Activated CD4-positive, alpha-beta memory T cell treated with anti-CD3 and anti-CD28 coated beads for 36 hours (primary cell): ENCODE results near the gene PAX5. TPM values are rescaled to one million over a fixed set of nuclear protein-coding genes. Genes with fewer than 3 reads are reported as not detected.
A peak's percentile ranks its signal among the peaks of the same experiment; 100 is the strongest.

Experiments used
- CTCF ChIA-PET: fragments of 350-600 bp; sonication (Branson Sonifier 250); formaldehyde crosslinking; loops from one replicate; lab custom pipeline; 2021; ENCODE audit warnings: antibody characterized with exemption, inconsistent platforms; lab: Charles Lee
- POLR2A ChIA-PET: fragments of 350-600 bp; sonication (Branson Sonifier 250); formaldehyde crosslinking; loops from one replicate; lab custom pipeline; 2021; ENCODE audit warnings: antibody characterized with exemption; lab: Charles Lee
- DNase-seq: peaks from one replicate; pipeline ENCODE4 v3.0.0-alpha.2; 2020
- H3K27ac Mint-ChIP-seq: one replicate; pipeline ENCODE4 v1.8.0; 2021; ENCODE audit warnings: mixed read lengths
- H3K27me3 Mint-ChIP-seq: one replicate; pipeline ENCODE4 v1.8.0; 2021; ENCODE audit warnings: mixed read lengths
- H3K36me3 Mint-ChIP-seq: one replicate; pipeline ENCODE4 v1.8.0; 2021; ENCODE audit warnings: mixed read lengths
- H3K4me1 Mint-ChIP-seq: one replicate; pipeline ENCODE4 v1.8.0; 2021; ENCODE audit warnings: low read depth, mixed read lengths
- H3K4me3 Mint-ChIP-seq: one replicate; pipeline ENCODE4 v1.8.0; 2021; ENCODE audit warnings: mild to moderate bottlenecking, mixed read lengths
- H3K9me3 Mint-ChIP-seq: one replicate; pipeline ENCODE4 v1.8.0; 2021; ENCODE audit warnings: mixed read lengths
- intact Hi-C: fragments of 100-400 bp; cut with micrococcal nuclease; formaldehyde crosslinking; loops from one replicate; pipeline ENCODE4 v1.15.1; 2023
- total RNA-seq, 2 experiments: library from RNA; stranded (reverse); gene quantifications; one replicate each; pipeline ENCODE4 v1.2.3, GENCODE V29; 2021

PAX5 gene
- total RNA-seq, 2 experiments from 2014 or later, result 0.12 to 0.15 TPM

DNA sequence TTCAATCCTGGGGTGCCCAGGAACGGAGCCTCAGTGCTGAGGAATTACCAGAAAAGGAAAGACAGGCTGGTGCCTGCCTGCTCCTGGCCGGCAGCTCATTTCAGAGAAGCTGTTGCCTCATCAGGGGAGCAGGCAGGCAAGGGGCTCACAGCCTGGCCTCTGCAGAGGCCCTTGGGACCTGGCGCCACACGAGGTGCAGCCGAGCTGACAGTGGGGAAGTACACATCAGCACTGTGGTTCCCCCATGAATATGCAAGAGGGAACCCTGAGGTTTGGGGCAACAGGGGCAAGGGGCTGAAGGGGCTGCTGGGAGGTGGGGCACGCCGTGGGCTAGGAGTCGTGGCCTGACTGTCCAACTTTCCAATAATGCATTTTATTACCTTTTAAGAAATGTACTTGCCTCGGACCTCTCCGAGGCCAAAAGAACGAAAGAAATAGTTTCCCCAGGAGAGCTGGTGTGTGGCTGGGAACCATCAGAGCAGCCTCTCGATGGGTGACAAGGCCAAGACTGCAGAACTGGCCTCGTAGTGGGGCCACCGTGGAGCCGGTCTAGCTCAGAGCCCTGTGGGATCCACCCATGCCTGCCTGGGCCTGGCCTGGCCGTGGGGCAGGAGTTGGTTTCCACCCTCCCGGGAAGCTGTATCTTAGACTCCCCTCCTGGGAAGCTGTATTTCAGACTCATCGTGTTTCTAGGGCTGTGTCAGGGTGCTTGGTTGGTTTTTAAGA, 198.6 kb downstream of the PAX5 start:
- Mint-ChIP-seq H3K27ac (no peak overlapping the region), H3K9me3 (no peaks in the 10 kb centered on the region), H3K27me3 (no peaks in the 10 kb centered on the region), H3K4me1 (no peaks in the 10 kb centered on the region), H3K4me3 (no peak overlapping the region), H3K36me3 (no peaks in the 10 kb centered on the region)
- ChIA-PET CTCF (interaction anchor here (1.7 kb wide), 1 partner anchor 37 kb away, joined by 8 read pairs; no protein-coding TSS in a partner anchor), POLR2A (no interaction called here)
- intact Hi-C loops, result no loop called here
- DNase-seq, result no peak

DNA sequence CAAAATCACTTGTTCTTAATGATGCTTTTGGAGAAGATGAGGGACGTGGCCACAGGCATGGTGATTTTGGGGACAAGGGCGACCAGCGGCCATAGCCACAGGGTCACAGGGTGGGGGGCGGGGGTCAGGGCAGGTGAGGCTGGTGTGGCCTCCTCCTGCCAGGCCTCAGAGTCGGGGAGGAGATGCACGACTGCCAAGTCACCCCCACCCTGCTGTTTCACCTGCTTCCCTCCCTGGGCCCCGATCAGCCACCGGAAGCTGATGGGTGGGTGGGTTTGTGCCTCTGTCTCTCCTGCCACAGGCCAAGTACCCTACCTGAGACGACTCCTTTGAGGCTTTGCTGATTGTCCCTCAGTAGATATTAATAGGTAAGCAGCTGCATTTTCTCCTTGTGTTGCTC, 199.3 kb downstream of the PAX5 start:
- H3K36me3 Mint-ChIP-seq, result no peaks in the 10 kb centered on the region
- H3K9me3 Mint-ChIP-seq, result no peaks in the 10 kb centered on the region
- no peak overlapping the region for H3K27ac Mint-ChIP-seq
- ChIA-PET CTCF (interaction anchor here (1.7 kb wide), 1 partner anchor 38 kb away, joined by 8 read pairs; no protein-coding TSS in a partner anchor), POLR2A (no interaction called here)
- H3K4me1 Mint-ChIP-seq, result no peaks in the 10 kb centered on the region
- H3K27me3 Mint-ChIP-seq, result no peaks in the 10 kb centered on the region
- DNase-seq, result no peak
- intact Hi-C loops, result no loop called here
- H3K4me3 Mint-ChIP-seq, result no peak overlapping the region

GRCh38 chr9:36833954-36834353, 200.1 kb downstream of the PAX5 start:
- POLR2A ChIA-PET, result no interaction called here
- Mint-ChIP-seq H3K27ac (no peak overlapping the region), H3K4me3 (no peak overlapping the region), H3K27me3 (no peaks in the 10 kb centered on the region), H3K4me1 (no peaks in the 10 kb centered on the region), H3K36me3 (no peaks in the 10 kb centered on the region), H3K9me3 (no peaks in the 10 kb centered on the region)
- no peak for DNase-seq
- intact Hi-C loops, result no loop called here
- CTCF ChIA-PET, result no interaction called here

GRCh38 chr9:36832164-36832795, 201.8 kb downstream of the PAX5 start:
- no peak for DNase-seq
- Mint-ChIP-seq H3K27me3 (peaks cover under 1% of the 10 kb centered on the region), H3K9me3 (no peaks in the 10 kb centered on the region), H3K36me3 (no peaks in the 10 kb centered on the region), H3K4me3 (no peak overlapping the region), H3K4me1 (no peaks in the 10 kb centered on the region), H3K27ac (no peak overlapping the region)
- intact Hi-C loops, result no loop called here
- POLR2A ChIA-PET, result no interaction called here
- CTCF ChIA-PET, result interaction anchor here (0.7 to 0.9 kb wide), 2 partner anchors 41 to 72 kb away, joined by 3 read pairs; no protein-coding TSS in a partner anchor

- DNase-seq, result no peak
- H3K27ac Mint-ChIP-seq, result no peak overlapping the region
- H3K36me3 Mint-ChIP-seq, result no peaks in the 10 kb centered on the region
- no peaks in the 10 kb centered on the region for H3K4me1 Mint-ChIP-seq
- ChIA-PET POLR2A (no interaction called here), CTCF (interaction anchor here (0.5 kb wide), 1 partner anchor 319 kb away, joined by 3 read pairs; no protein-coding TSS in a partner anchor)
- peaks cover 2% of the 10 kb centered on the region for H3K27me3 Mint-ChIP-seq
- intact Hi-C loops, result no loop called here
- no peak overlapping the region for H3K4me3 Mint-ChIP-seq
- H3K9me3 Mint-ChIP-seq, result no peaks in the 10 kb centered on the region
Measured at GRCh38 chr9:36831381-36832161, 202.5 kb downstream of the PAX5 start.

DNA sequence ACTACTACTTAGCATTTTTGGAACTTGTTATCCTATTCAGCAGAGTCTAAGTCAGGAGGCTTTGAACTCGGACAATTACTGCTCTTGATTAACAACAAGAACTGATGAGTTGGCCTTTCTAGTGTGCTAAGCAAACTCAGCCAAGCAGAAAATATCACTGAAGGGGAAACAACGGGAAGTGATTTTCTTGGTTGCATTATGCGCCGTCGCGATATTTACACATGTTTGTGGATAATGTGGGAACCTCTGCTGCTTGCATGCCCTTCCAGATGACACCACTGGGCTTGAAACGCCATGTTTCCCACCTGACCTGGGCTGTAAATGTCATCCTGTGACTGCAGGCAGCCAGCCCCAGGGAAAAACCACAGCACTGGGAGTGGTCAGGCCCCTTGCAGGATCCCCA, 205.5 kb downstream of the PAX5 start:
- H3K36me3 Mint-ChIP-seq, result no peaks in the 10 kb centered on the region
- ChIA-PET POLR2A (no interaction called here), CTCF (no interaction called here)
- H3K4me3 Mint-ChIP-seq, result no peak overlapping the region
- no peak for DNase-seq
- no peaks in the 10 kb centered on the region for H3K4me1 Mint-ChIP-seq
- intact Hi-C loops, result no loop called here
- H3K27me3 Mint-ChIP-seq, result peaks cover 4% of the 10 kb centered on the region
- no peaks in the 10 kb centered on the region for H3K9me3 Mint-ChIP-seq
- no peak overlapping the region for H3K27ac Mint-ChIP-seq

- CTCF ChIA-PET, result interaction anchor here (1.2 kb wide), 1 partner anchor 38 kb away, joined by 4 read pairs; no protein-coding TSS in a partner anchor
- intact Hi-C loops, result no loop called here
- H3K27me3 Mint-ChIP-seq, result peaks cover 4% of the 10 kb centered on the region
Measured at GRCh38 chr9:36827593-36827992, 206.5 kb downstream of the PAX5 start.

GRCh38 chr9:36826581-36826980, 207.5 kb downstream of the PAX5 start:
- no peaks in the 10 kb centered on the region for H3K4me1 Mint-ChIP-seq
- H3K27ac Mint-ChIP-seq, result no peak overlapping the region
- ChIA-PET POLR2A (no interaction called here), CTCF (interaction anchor here (1.2 kb wide), 1 partner anchor 37 kb away, joined by 4 read pairs; no protein-coding TSS in a partner anchor)
- peaks cover 5% of the 10 kb centered on the region for H3K27me3 Mint-ChIP-seq
- no peak overlapping the region for H3K4me3 Mint-ChIP-seq
- H3K36me3 Mint-ChIP-seq, result no peaks in the 10 kb centered on the region
- intact Hi-C loops, result no loop called here
- H3K9me3 Mint-ChIP-seq, result no peaks in the 10 kb centered on the region
- DNase-seq, result no peak

More at GRCh38 chr9:36827593-36827992, 206.5 kb downstream of the PAX5 start:
- no peaks in the 10 kb centered on the region for H3K9me3 Mint-ChIP-seq
- H3K4me3 Mint-ChIP-seq, result no peak overlapping the region
- no peak overlapping the region for H3K27ac Mint-ChIP-seq
- no peaks in the 10 kb centered on the region for H3K36me3 Mint-ChIP-seq
- DNase-seq, result no peak
- POLR2A ChIA-PET, result no interaction called here
- H3K4me1 Mint-ChIP-seq, result no peaks in the 10 kb centered on the region

GRCh38 chr9:36825179-36825578, 208.9 kb downstream of the PAX5 start:
- Mint-ChIP-seq H3K36me3 (no peaks in the 10 kb centered on the region), H3K4me3 (no peak overlapping the region), H3K9me3 (no peaks in the 10 kb centered on the region), H3K27me3 (peaks cover 9% of the 10 kb centered on the region), H3K27ac (no peak overlapping the region), H3K4me1 (no peaks in the 10 kb centered on the region)
- ChIA-PET POLR2A (no interaction called here), CTCF (no interaction called here)
- no peak for DNase-seq
- intact Hi-C loops, result no loop called here

- POLR2A ChIA-PET, result interaction anchor here (1.0 kb wide), 1 partner anchor 297 kb away, joined by 3 read pairs; no protein-coding TSS in a partner anchor
- H3K4me1 Mint-ChIP-seq, result no peaks in the 10 kb centered on the region
- H3K36me3 Mint-ChIP-seq, result no peaks in the 10 kb centered on the region
- intact Hi-C loops, result no loop called here
- no peaks in the 10 kb centered on the region for H3K9me3 Mint-ChIP-seq
- H3K27ac Mint-ChIP-seq, result no peak overlapping the region
- DNase-seq, result no peak
- peaks cover 15% of the 10 kb centered on the region for H3K27me3 Mint-ChIP-seq
- CTCF ChIA-PET, result no interaction called here
- no peak overlapping the region for H3K4me3 Mint-ChIP-seq
Measured at GRCh38 chr9:36823934-36824333, 210.1 kb downstream of the PAX5 start.

- ChIA-PET CTCF (no interaction called here), POLR2A (no interaction called here)
- DNase-seq, result peak; percentile 16
- no peaks in the 10 kb centered on the region for H3K9me3 Mint-ChIP-seq
- no peak overlapping the region for H3K4me3 Mint-ChIP-seq
- H3K36me3 Mint-ChIP-seq, result no peaks in the 10 kb centered on the region
- H3K4me1 Mint-ChIP-seq, result no peaks in the 10 kb centered on the region
- intact Hi-C loops, result no loop called here
- no peak overlapping the region for H3K27ac Mint-ChIP-seq
- H3K27me3 Mint-ChIP-seq, result peaks cover 18% of the 10 kb centered on the region
Measured at GRCh38 chr9:36823466-36823865, 210.6 kb downstream of the PAX5 start.

- H3K4me3 Mint-ChIP-seq, result no peak overlapping the region
- POLR2A ChIA-PET, result no interaction called here
- no peaks in the 10 kb centered on the region for H3K4me1 Mint-ChIP-seq
- no peak overlapping the region for H3K27ac Mint-ChIP-seq
- no peaks in the 10 kb centered on the region for H3K36me3 Mint-ChIP-seq
- CTCF ChIA-PET, result no interaction called here
- no peak for DNase-seq
- intact Hi-C loops, result no loop called here
- peaks cover 19% of the 10 kb centered on the region for H3K27me3 Mint-ChIP-seq
- H3K9me3 Mint-ChIP-seq, result no peaks in the 10 kb centered on the region
Measured at GRCh38 chr9:36822201-36822600, 211.9 kb downstream of the PAX5 start.
